H9 (cell line): ENCODE data around the gene CKMT2. TPM values are rescaled to one million over a fixed set of nuclear protein-coding genes. Genes with fewer than 3 reads are reported as not detected.
A peak's percentile ranks its signal among the peaks of the same experiment; 100 is the strongest.

Source experiments
- DNase-seq: peaks from one replicate; pipeline ENCODE4 v3.0.0-alpha.2; 2017
- H2AFZ ChIP-seq: one replicate; pipeline ENCODE4 v1.6.1; 2013; ENCODE audit warnings: mild to moderate bottlenecking, low read length, control low read depth, moderate library complexity
- H2AK5ac ChIP-seq: 2 replicates; pipeline ENCODE4 v1.6.1; 2013; ENCODE audit warnings: low read length, control low read depth, mixed read lengths; ENCODE audit not compliant: insufficient read length
- H2BK120ac ChIP-seq: one replicate; pipeline ENCODE4 v1.6.1; 2013; ENCODE audit warnings: low read depth, mild to moderate bottlenecking, low read length, control low read depth, inconsistent platforms; ENCODE audit not compliant: poor library complexity, severe bottlenecking
- H2BK12ac ChIP-seq: 2 replicates; pipeline ENCODE4 v1.6.1; 2013; ENCODE audit warnings: low read length, control low read depth, mixed read lengths, low read depth; ENCODE audit not compliant: insufficient read length
- H2BK15ac ChIP-seq: 2 replicates; pipeline ENCODE4 v1.6.1; 2013; ENCODE audit warnings: low read depth, low read length, control low read depth
- H2BK20ac ChIP-seq: one replicate; pipeline ENCODE4 v1.6.1; 2013; ENCODE audit warnings: low read depth, mild to moderate bottlenecking, low read length, control low read depth, inconsistent platforms; ENCODE audit not compliant: poor library complexity, severe bottlenecking
- H2BK5ac ChIP-seq: 2 replicates; pipeline ENCODE4 v1.6.1; 2013; ENCODE audit warnings: low read length, control low read depth, mixed read lengths; ENCODE audit not compliant: insufficient read length
- H3K14ac ChIP-seq: 2 replicates; pipeline ENCODE4 v1.6.1; 2013; ENCODE audit warnings: low read length, control low read depth; ENCODE audit not compliant: insufficient read depth
- H3K18ac ChIP-seq: 2 replicates; pipeline ENCODE4 v1.6.1; 2013; ENCODE audit warnings: low read depth, mild to moderate bottlenecking, mixed read lengths, low read length, control low read depth; ENCODE audit not compliant: insufficient read length
- H3K23ac ChIP-seq: 2 replicates; pipeline ENCODE4 v1.6.1; 2013; ENCODE audit warnings: low read length, control low read depth, mixed read lengths, low read depth; ENCODE audit not compliant: insufficient read length
- H3K23me2 ChIP-seq: 2 replicates; pipeline ENCODE4 v1.6.1; 2013; ENCODE audit warnings: low read depth, mild to moderate bottlenecking, mixed read lengths, low read length, control low read depth; ENCODE audit not compliant: insufficient read length, poor library complexity, severe bottlenecking
- H3K27ac ChIP-seq: 2 replicates; pipeline ENCODE4 v1.5.1; 2013; ENCODE audit warnings: low read length, control low read depth, mixed read lengths, low read depth; ENCODE audit not compliant: insufficient read length
- H3K27me3 ChIP-seq: 2 replicates; pipeline ENCODE4 v1.6.1; 2013; ENCODE audit warnings: low read length, control low read depth, inconsistent platforms; ENCODE audit not compliant: insufficient read depth
- H3K4ac ChIP-seq: 2 replicates; pipeline ENCODE4 v1.6.1; 2013; ENCODE audit warnings: low read depth, mild to moderate bottlenecking, control low read depth, inconsistent platforms, low read length, moderate library complexity
- H3K4me1 ChIP-seq: 2 replicates; pipeline ENCODE4 v1.6.1; 2013; ENCODE audit warnings: low read length, control low read depth, inconsistent platforms; ENCODE audit not compliant: insufficient read depth
- H3K4me2 ChIP-seq: 2 replicates; pipeline ENCODE4 v1.6.1; 2013; ENCODE audit warnings: low read length, control low read depth, mixed read lengths; ENCODE audit not compliant: insufficient read length, insufficient read depth
- H3K56ac ChIP-seq: 2 replicates; pipeline ENCODE4 v1.6.1; 2013; ENCODE audit warnings: low read depth, mild to moderate bottlenecking, mixed read lengths, low read length, control low read depth; ENCODE audit not compliant: insufficient read length
- H3K79me1 ChIP-seq: 2 replicates; pipeline ENCODE4 v1.6.1; 2013; ENCODE audit warnings: low read depth, mild to moderate bottlenecking, moderate library complexity, low read length, control low read depth, inconsistent platforms; ENCODE audit not compliant: insufficient read depth, poor library complexity, severe bottlenecking
- H3K79me2 ChIP-seq: 2 replicates; pipeline ENCODE4 v1.6.1; 2013; ENCODE audit warnings: low read length, control low read depth, inconsistent platforms; ENCODE audit not compliant: insufficient read depth
- H3K9ac ChIP-seq: 2 replicates; pipeline ENCODE4 v1.6.1; 2013; ENCODE audit warnings: low read length, control low read depth, mixed read lengths; ENCODE audit not compliant: insufficient read length; ENCODE audit errors: extremely low read depth
- H3K9me3 ChIP-seq: one replicate; pipeline ENCODE4 v1.6.1; 2013; ENCODE audit warnings: low read depth, low read length, inconsistent platforms; ENCODE audit not compliant: control insufficient read depth
- H3T11ph ChIP-seq: one replicate; pipeline ENCODE4 v1.6.1; 2013; ENCODE audit warnings: mild to moderate bottlenecking, low read length, control low read depth, inconsistent platforms
- H4K20me1 ChIP-seq: one replicate; pipeline ENCODE4 v1.6.1; 2013; ENCODE audit not compliant: control insufficient read depth, insufficient read length, insufficient read depth
- H4K5ac ChIP-seq: 2 replicates; pipeline ENCODE4 v1.6.1; 2013; ENCODE audit warnings: low read depth, mild to moderate bottlenecking, mixed read lengths, low read length, control low read depth; ENCODE audit not compliant: insufficient read length
- H4K8ac ChIP-seq: replicated peaks from 2 replicates; pipeline ENCODE4 v1.6.1; 2013; ENCODE audit warnings: low read length, control low read depth, mixed read lengths, low read depth; ENCODE audit not compliant: insufficient read length
- H4K91ac ChIP-seq: 2 replicates; pipeline ENCODE4 v1.6.1; 2013; ENCODE audit warnings: low read depth, mild to moderate bottlenecking, moderate library complexity, mixed read lengths, low read length, control low read depth; ENCODE audit not compliant: insufficient read length
- H3K27ac Mint-ChIP-seq, 3 experiments: 2 replicates in 2 of 3; 3 replicates in 1 of 3; pipeline ENCODE4 v1.8.0; 2020 to 2021; ENCODE audit warnings: mixed read lengths in 3 of 3, mild to moderate bottlenecking in 1 of 3, moderate library complexity in 1 of 3
- H3K27me3 Mint-ChIP-seq: 2 replicates; pipeline ENCODE4 v1.8.0; 2021; ENCODE audit warnings: low read depth, mild to moderate bottlenecking, moderate library complexity, mixed read lengths
- H3K36me3 Mint-ChIP-seq, 3 experiments: 2 replicates in 2 of 3; 3 replicates in 1 of 3; pipeline ENCODE4 v1.8.0; 2020 to 2021; ENCODE audit warnings: low read depth in 3 of 3, mixed read lengths in 3 of 3; ENCODE audit not compliant: insufficient read depth in 1 of 3
- H3K4me1 Mint-ChIP-seq, 2 experiments: 2 replicates each; pipeline ENCODE4 v1.8.0; 2020; ENCODE audit warnings: mixed read lengths in 2 of 2
- H3K4me3 Mint-ChIP-seq, 2 experiments: 2 replicates in 1 of 2; 3 replicates in 1 of 2; pipeline ENCODE4 v1.8.0; 2020 to 2021; ENCODE audit warnings: mild to moderate bottlenecking in 2 of 2, mixed read lengths in 2 of 2, moderate library complexity in 1 of 2
- H3K9me3 Mint-ChIP-seq, 2 experiments: 2 replicates in 1 of 2; 3 replicates in 1 of 2; pipeline ENCODE4 v1.8.0; 2020; ENCODE audit warnings: mild to moderate bottlenecking in 2 of 2, mixed read lengths in 2 of 2, moderate library complexity in 1 of 2
- CTCF ChIP-seq: fragments of 200-600 bp; sonication (generic); conservative IDR thresholded peaks from 3 replicates; pipeline ENCODE4 v1.8.0; 2021; ENCODE audit warnings: antibody characterized with exemption, mild to moderate bottlenecking
- WGBS: extraction: QIAGEN DNeasy Blood & Tissue Kit; methylation state at CpG from one replicate; pipeline ENCODE4 v1.1.7; 2013; ENCODE audit warnings: missing lambda C conversion rate, low lambda C conversion rate, mixed read lengths; ENCODE audit not compliant: insufficient read length; ENCODE audit errors: extremely low coverage; 5-methylcytosine and 5-hydroxymethylcytosine counted together
- total RNA-seq: library from RNA; stranded (reverse); gene quantifications from 2 replicates; pipeline ENCODE4 v1.2.1, GENCODE V29; 2021

The CKMT2 gene
- total RNA-seq, 1 experiment from 2014 or later = 1.8 TPM

- no peak overlapping the region for H2BK5ac ChIP-seq
- peak overlapping the region; percentile 49 for H3K23ac ChIP-seq
- no peak overlapping the region for H2BK12ac ChIP-seq
- Mint-ChIP-seq H3K27me3 (no peaks in the 10 kb centered on the region), H3K36me3 (peaks cover 0 to 31% (median 11%) of the 10 kb centered on the region in 3 experiments; a peak in 6 of 7 replicates), H3K4me3 (no peak overlapping the region), H3K27ac (no peak overlapping the region), H3K9me3 (no peaks in the 10 kb centered on the region), H3K4me1 (peaks cover 7% of the 10 kb centered on the region in 2 experiments; a peak in 3 of 4 replicates)
- no peaks in the 10 kb centered on the region for H3K79me2 ChIP-seq
- H2AK5ac ChIP-seq = no peak overlapping the region
- H3K4ac ChIP-seq = no peak overlapping the region
- H3K9me3 ChIP-seq = no peaks in the 10 kb centered on the region
- no peak overlapping the region for H3K27ac ChIP-seq
- H3K79me1 ChIP-seq = no peaks in the 10 kb centered on the region
- H2BK15ac ChIP-seq = no peak overlapping the region
- H3K27me3 ChIP-seq = no peaks in the 10 kb centered on the region
- H2AFZ ChIP-seq = no peak overlapping the region
- no peak overlapping the region for H2BK20ac ChIP-seq
- DNase-seq = no peak
- no peak overlapping the region for H3T11ph ChIP-seq
- no peak overlapping the region for H4K8ac ChIP-seq
- H4K20me1 ChIP-seq = no peaks in the 10 kb centered on the region
- H3K4me1 ChIP-seq = no peaks in the 10 kb centered on the region; the same call in 1 of the 2 replicates
- WGBS = no CpG with 5 or more reads among the region's 1 CpG
- H4K5ac ChIP-seq = no peak overlapping the region
- H2BK120ac ChIP-seq = no peak overlapping the region
- no peak for TF ChIP-seq CTCF
- no peaks in the 10 kb centered on the region for H3K23me2 ChIP-seq
- no peak overlapping the region for H3K4me2 ChIP-seq
- H3K56ac ChIP-seq = no peak overlapping the region
- H3K14ac ChIP-seq = no peak overlapping the region
- H3K18ac ChIP-seq = no peak overlapping the region
- no peak overlapping the region for H4K91ac ChIP-seq
- H3K9ac ChIP-seq = peak overlapping the region; percentile 23
Observed at GRCh38 chr5:81310402-81311063, 77.4 kb downstream of the CKMT2 start.
